Measurements from ENCODE around the gene PI4KA.
A peak's percentile ranks its signal among the peaks of the same experiment; 100 is the strongest.

- no peak for TF ChIP-seq EP300 (IDR thresholded peaks at IDR 0.05)
- TF ChIP-seq, protein P1, sequence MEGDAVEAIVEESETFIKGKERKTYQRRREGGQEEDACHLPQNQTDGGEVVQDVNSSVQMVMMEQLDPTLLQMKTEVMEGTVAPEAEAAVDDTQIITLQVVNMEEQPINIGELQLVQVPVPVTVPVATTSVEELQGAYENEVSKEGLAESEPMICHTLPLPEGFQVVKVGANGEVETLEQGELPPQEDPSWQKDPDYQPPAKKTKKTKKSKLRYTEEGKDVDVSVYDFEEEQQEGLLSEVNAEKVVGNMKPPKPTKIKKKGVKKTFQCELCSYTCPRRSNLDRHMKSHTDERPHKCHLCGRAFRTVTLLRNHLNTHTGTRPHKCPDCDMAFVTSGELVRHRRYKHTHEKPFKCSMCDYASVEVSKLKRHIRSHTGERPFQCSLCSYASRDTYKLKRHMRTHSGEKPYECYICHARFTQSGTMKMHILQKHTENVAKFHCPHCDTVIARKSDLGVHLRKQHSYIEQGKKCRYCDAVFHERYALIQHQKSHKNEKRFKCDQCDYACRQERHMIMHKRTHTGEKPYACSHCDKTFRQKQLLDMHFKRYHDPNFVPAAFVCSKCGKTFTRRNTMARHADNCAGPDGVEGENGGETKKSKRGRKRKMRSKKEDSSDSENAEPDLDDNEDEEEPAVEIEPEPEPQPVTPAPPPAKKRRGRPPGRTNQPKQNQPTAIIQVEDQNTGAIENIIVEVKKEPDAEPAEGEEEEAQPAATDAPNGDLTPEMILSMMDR (IDR thresholded peaks at IDR 0.05) = peak in 1 of 3 experiments; percentile 14
- no peak for TF ChIP-seq POLR2AphosphoS5 (IDR thresholded peaks at IDR 0.05)
- TF ChIP-seq POLR2A (IDR thresholded peaks at IDR 0.05; ENCODE audit: low read depth) = no peak
Observed at GRCh38 chr22:20803696-20804324, 54.8 kb downstream of the PI4KA start.

All from esophagus muscularis mucosa (tissue), 4 donors.